Measurements from ENCODE around the gene CCNF.

CCNF gene

DNA sequence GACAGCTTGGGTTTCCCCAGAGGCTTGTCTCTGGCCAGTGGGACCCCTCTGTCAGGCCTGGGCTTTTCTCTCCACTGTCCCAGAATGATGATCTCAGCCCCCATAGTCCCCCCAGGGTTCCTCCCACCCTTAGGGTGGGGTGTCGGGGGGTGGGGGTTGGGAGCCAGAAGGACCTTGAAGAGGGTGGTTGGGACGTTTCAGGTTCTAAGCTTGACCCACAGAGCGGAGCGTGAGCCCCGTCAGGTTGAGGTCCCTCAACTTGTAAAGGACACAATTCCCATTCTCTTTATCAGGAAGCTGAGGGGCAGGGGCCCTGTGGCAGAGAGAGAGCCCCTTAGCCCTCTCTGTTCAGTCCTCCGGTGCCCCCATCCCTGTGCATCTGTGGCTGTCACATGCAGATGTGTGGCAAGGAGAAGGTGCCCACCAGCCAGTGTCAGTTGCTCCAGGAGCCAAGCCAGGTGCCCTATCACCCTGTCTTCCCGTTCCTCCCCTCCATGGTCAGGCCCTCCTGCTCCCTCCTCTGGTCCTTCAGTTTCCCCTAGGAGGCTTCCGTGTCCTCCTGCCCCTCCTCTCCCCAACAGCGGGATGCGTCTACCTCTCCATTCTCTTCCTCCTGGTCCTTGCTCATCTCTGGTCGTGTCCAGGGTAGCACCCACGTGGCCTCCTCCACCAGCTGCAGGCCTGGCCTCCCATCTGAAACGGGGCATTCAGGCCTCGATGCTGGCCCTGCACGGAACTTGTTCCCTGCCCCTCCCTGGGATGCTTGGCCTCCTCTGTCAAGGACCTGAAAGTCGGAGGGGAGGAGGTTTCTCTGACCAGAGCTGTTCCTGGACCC, 40.4 kb downstream of the CCNF start (continued):
- TF ChIP-seq ZNF23 (tag by site-specific recombination; IDR thresholded peaks at IDR 0.05; ENCODE audit: borderline replicate concordance) = no peak
- no peak for TF ChIP-seq ZNF416 (tag by site-specific recombination; IDR thresholded peaks at IDR 0.05)
- TF ChIP-seq, protein P1, sequence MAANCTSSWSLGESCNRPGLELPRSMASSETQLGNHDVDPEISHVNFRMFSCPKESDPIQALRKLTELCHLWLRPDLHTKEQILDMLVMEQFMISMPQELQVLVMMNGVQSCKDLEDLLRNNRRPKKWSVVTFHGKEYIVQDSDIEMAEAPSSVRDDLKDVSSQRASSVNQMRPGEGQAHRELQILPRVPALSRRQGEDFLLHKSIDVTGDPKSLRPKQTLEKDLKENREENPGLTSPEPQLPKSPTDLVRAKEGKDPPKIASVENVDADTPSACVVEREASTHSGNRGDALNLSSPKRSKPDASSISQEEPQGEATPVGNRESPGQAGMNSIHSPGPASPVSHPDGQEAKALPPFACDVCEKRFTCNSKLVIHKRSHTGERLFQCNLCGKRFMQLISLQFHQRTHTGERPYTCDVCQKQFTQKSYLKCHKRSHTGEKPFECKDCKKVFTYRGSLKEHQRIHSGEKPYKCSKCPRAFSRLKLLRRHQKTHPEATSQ (tag by site-specific recombination; IDR thresholded peaks at IDR 0.05) = no peak
- TF ChIP-seq ZNF175 (tag by site-specific recombination; IDR thresholded peaks at IDR 0.05) = no peak
- no peak for TF ChIP-seq ZNF837 (tag by site-specific recombination; IDR thresholded peaks at IDR 0.05)
- TF ChIP-seq ZNF561 (tag by site-specific recombination; IDR thresholded peaks at IDR 0.05; ENCODE audit: borderline replicate concordance) = no peak
- TF ChIP-seq, protein P2, sequence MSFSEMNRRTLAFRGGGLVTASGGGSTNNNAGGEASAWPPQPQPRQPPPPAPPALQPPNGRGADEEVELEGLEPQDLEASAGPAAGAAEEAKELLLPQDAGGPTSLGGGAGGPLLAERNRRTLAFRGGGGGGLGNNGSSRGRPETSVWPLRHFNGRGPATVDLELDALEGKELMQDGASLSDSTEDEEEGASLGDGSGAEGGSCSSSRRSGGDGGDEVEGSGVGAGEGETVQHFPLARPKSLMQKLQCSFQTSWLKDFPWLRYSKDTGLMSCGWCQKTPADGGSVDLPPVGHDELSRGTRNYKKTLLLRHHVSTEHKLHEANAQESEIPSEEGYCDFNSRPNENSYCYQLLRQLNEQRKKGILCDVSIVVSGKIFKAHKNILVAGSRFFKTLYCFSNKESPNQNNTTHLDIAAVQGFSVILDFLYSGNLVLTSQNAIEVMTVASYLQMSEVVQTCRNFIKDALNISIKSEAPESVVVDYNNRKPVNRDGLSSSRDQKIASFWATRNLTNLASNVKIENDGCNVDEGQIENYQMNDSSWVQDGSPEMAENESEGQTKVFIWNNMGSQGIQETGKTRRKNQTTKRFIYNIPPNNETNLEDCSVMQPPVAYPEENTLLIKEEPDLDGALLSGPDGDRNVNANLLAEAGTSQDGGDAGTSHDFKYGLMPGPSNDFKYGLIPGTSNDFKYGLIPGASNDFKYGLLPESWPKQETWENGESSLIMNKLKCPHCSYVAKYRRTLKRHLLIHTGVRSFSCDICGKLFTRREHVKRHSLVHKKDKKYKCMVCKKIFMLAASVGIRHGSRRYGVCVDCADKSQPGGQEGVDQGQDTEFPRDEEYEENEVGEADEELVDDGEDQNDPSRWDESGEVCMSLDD (tag by site-specific recombination; IDR thresholded peaks at IDR 0.05) = no peak
- TF ChIP-seq GLIS1 (tag by site-specific recombination; IDR thresholded peaks at IDR 0.05) = no peak
- peak; percentile 50; the same call in 1 of the 2 replicates for TF ChIP-seq OSR2 (tag by site-specific recombination; IDR thresholded peaks at IDR 0.05)
- TF ChIP-seq ZNF768 (tag by site-specific recombination; IDR thresholded peaks at IDR 0.05) = 0 out of 2 replicates have a peak, but pooled peaks have one; percentile 23
- TF ChIP-seq ZNF280C (tag by site-specific recombination; IDR thresholded peaks at IDR 0.05) = no peak
- TF ChIP-seq ZNF843 (tag by site-specific recombination; IDR thresholded peaks at IDR 0.05) = no peak
- TF ChIP-seq ZNF239 (tag by site-specific recombination; IDR thresholded peaks at IDR 0.05) = no peak
- no peak for TF ChIP-seq ZNF530 (tag by site-specific recombination; IDR thresholded peaks at IDR 0.05; ENCODE audit: low read depth)
- TF ChIP-seq ZXDB (tag by site-specific recombination; IDR thresholded peaks at IDR 0.05) = peak; percentile 52
- peak; percentile 54 for TF ChIP-seq SP2 (tag by site-specific recombination; IDR thresholded peaks at IDR 0.05)
- no peak for TF ChIP-seq ZNF248 (tag by site-specific recombination; IDR thresholded peaks at IDR 0.05)
- no peak for TF ChIP-seq KLF8 (tag by site-specific recombination; IDR thresholded peaks at IDR 0.05)
- TF ChIP-seq, protein P3, sequence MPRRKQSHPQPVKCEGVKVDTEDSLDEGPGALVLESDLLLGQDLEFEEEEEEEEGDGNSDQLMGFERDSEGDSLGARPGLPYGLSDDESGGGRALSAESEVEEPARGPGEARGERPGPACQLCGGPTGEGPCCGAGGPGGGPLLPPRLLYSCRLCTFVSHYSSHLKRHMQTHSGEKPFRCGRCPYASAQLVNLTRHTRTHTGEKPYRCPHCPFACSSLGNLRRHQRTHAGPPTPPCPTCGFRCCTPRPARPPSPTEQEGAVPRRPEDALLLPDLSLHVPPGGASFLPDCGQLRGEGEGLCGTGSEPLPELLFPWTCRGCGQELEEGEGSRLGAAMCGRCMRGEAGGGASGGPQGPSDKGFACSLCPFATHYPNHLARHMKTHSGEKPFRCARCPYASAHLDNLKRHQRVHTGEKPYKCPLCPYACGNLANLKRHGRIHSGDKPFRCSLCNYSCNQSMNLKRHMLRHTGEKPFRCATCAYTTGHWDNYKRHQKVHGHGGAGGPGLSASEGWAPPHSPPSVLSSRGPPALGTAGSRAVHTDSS (tag by site-specific recombination; IDR thresholded peaks at IDR 0.05) = no peak
- TF ChIP-seq ZNF510 (tag by site-specific recombination; IDR thresholded peaks at IDR 0.05; ENCODE audit: insufficient replicate concordance) = no peak
- no peak for TF ChIP-seq ZNF777 (tag by site-specific recombination; IDR thresholded peaks at IDR 0.05; ENCODE audit: borderline replicate concordance)
- TF ChIP-seq ZBTB49 (tag by site-specific recombination; IDR thresholded peaks at IDR 0.05; ENCODE audit: low read depth) = no peak
- peak; percentile 67 for TF ChIP-seq ZNF341 (tag by site-specific recombination; IDR thresholded peaks at IDR 0.05; ENCODE audit: low read depth)
- TF ChIP-seq ZNF560 (tag by site-specific recombination; IDR thresholded peaks at IDR 0.05; ENCODE audit: borderline replicate concordance) = no peak
- no peak for TF ChIP-seq ZNF221 (tag by site-specific recombination; IDR thresholded peaks at IDR 0.05; ENCODE audit: borderline replicate concordance)
- TF ChIP-seq ZNF157 (tag by site-specific recombination; IDR thresholded peaks at IDR 0.05) = no peak
- no peak for TF ChIP-seq KLF1 (tag by site-specific recombination; IDR thresholded peaks at IDR 0.05)
- TF ChIP-seq ZNF449 (tag by site-specific recombination; IDR thresholded peaks at IDR 0.05) = no peak

Measured in HEK293 (cell line).